ENCODE measurements around the gene YIF1B.

The YIF1B gene

DNA sequence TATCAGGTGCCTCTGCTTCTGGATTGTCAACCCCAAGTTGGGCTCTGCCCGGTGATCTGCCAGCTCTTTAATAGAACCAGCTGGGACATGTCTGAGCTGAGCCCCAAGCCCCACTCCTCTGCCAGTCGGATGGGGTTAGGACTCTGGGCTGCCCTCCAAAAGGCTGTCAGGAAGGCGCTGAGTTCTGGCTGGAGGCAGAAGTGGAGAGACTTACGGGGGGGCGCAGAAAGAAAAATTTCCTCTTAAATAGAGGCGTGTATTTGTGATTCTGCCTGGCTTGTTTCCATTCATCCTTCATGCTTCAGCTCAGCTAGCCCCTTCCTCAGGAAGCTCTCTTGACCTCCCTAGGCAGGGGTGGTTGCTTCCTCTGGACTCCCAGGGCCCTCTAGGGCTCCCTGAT is 2.9 kb upstream of the YIF1B start:
- no peak for DNase-seq (ENCODE audit: extremely low read depth, low read depth)
- TF ChIP-seq, protein P1, sequence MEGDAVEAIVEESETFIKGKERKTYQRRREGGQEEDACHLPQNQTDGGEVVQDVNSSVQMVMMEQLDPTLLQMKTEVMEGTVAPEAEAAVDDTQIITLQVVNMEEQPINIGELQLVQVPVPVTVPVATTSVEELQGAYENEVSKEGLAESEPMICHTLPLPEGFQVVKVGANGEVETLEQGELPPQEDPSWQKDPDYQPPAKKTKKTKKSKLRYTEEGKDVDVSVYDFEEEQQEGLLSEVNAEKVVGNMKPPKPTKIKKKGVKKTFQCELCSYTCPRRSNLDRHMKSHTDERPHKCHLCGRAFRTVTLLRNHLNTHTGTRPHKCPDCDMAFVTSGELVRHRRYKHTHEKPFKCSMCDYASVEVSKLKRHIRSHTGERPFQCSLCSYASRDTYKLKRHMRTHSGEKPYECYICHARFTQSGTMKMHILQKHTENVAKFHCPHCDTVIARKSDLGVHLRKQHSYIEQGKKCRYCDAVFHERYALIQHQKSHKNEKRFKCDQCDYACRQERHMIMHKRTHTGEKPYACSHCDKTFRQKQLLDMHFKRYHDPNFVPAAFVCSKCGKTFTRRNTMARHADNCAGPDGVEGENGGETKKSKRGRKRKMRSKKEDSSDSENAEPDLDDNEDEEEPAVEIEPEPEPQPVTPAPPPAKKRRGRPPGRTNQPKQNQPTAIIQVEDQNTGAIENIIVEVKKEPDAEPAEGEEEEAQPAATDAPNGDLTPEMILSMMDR (IDR thresholded peaks at IDR 0.05; ENCODE audit: low read depth, low read length): no peak

DNA sequence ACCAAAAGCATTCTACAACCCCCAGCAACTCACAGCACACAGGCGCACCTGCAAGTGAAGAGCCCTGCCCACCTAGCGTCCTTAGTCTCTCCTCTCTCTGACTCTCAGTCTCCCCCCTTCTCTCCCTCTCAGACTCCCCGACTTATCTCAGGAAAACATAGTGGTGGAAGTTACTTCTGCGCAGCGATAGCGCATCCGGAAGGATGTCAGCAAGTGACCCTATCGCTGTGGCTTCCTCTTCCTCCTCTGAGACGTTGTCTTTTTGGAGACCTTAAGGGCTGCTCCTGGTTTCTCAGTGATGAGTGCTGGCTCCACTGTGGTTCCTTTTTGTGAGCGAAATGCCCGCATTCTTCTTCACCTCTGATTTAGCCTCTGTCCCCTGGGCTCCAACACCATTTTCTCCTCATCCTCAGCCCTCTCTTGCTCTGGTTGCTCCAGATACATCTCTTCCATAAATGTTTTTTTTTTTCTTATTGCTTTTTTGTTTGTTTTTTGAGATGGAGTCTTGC is 1.4 kb upstream of the YIF1B start:
- TF ChIP-seq, protein P1 (IDR thresholded peaks at IDR 0.05; ENCODE audit: low read depth, low read length): no peak
- no peak for DNase-seq (ENCODE audit: extremely low read depth, low read depth)

DNA sequence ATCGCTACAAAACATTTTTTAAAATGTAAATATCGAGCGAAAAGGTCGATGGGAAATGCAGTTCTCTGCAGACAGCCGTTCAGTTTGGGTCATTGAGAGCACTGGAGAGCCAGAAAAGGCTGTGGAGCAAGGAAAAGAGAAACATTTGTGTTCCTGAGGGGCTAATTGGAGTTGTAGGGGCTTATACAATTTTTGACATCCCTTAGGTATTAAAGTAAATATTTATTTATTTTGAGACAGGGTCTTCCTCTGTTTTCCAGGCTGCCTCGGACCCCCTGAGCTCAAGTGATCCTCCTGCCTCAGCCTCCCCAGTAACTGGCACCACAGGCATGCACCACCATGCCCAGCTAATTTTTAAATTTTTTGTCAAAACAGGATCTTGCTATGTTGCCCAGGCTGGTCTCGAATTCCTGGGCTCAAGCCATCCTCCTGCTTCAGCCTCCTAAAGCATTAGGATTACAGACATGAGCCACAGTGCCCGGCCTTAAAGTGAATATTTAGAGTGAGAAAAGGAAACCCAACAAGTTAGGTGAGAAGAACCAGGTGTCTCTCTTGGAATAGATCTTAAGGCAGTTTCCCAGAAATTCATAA is 825 bp upstream of the YIF1B start:
- TF ChIP-seq, protein P1 (IDR thresholded peaks at IDR 0.05; ENCODE audit: low read depth, low read length): no peak
- DNase-seq (ENCODE audit: extremely low read depth, low read depth): no peak

DNA sequence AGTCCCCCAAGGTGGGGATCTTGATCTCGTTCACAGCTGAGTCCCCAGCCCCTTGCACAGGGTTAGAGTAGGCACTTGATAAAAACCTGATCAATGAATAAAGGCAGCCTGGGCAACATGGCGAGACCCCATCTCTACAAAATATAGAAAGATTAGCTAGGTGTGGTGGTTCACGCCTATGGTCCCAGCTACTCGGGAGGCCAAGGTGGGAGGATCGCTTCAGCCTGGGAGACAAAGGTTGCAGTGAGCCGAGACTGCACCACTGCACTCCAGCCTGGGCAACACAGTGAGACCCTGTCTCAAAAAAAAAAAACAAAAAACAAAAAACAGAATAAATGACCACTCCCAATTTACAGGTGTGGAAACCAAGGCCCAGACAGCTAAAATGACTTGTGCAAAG is 4.8 kb downstream of the YIF1B start:
- no peak for DNase-seq (ENCODE audit: extremely low read depth, low read depth)
- TF ChIP-seq, protein P1 (IDR thresholded peaks at IDR 0.05; ENCODE audit: low read depth, low read length): no peak

DNA sequence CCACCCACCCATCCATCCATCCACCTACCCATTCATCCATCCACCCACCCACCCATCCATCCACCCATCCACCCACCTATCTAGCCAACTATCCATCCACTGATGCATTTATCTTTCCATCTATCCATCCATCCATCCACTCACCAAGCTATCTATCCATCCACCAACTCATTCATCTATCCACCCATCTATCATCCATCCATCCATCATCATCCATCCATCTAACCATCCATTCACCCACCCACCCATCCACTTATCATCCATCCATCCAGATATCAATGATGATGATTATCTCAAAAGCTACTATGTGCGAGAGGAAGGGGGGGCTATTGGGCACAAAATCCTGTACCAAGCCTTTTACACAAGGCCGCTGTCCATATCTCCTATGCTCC is 5.5 kb downstream of the YIF1B start:
- DNase-seq (ENCODE audit: extremely low read depth, low read depth): no peak
- TF ChIP-seq, protein P1 (IDR thresholded peaks at IDR 0.05; ENCODE audit: low read depth, low read length): no peak

DNA sequence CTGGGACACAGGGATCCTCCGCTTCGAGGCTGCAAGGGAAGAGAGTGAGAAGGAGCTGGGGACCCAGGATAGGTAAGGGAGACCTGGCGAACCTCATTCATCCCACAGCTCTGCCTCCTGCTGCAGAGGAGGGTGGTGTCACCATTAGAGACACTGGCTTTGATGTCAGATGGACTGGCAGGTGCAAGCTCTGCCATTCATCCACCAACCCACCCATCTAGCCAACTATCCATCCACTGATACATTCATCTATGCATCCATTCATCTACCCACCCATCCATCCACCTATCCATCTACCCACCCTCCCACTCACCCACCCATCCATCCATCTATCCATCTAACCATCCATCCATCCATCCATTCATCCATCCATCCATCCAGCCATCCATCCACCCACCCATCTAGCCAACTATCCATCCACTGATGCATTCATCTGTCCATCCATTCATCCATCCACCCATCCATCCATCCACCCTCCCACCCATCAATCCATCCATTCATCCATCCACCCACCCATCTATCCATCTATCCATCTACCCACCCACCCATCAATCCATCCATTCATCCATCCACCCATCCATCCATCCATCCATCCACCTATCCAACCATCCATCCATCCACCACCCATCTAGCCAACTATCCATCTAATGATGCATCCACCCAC is 6.0 kb downstream of the YIF1B start:
- DNase-seq (ENCODE audit: extremely low read depth, low read depth): no peak
- TF ChIP-seq, protein P1 (IDR thresholded peaks at IDR 0.05; ENCODE audit: low read depth, low read length): no peak

DNA sequence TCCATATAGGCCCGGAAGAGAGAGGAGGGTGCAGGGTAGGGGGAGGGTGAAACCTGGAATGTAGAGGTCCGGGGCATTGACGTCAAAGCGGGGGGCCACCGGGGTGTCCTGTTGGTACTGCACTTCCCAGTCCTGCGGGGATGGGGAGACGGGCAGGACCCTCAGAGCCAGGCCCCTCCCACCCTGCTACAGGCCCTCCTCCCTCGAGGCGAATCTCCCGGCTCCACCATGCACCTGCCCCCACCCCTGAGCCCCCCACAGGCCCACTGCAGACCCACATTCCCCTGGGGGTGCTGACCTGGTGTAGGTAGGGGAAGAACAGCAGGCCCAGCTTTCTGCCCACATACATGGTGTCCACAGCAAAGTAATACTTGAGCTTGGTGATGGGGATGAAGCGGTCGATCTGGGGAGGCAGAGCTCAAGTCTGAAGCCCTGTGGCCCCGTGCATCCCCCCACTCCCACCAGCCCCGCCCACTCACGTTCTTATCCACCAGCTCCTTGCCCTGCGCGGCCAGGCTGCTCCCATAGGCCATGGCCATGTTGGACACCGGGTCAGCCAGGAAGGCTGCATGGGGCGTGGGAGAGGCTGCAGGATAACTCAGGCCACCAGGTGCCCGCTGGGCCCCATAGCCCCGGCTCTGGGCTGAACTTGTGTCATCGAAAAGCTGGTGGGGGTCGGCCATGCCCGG is 6.7 kb downstream of the YIF1B start:
- no peak for DNase-seq (ENCODE audit: extremely low read depth, low read depth)
- TF ChIP-seq, protein P1 (IDR thresholded peaks at IDR 0.05; ENCODE audit: low read depth, low read length): no peak
